Ovary (tissue), 9 donors: ENCODE data around the gene CCDC136. TPM values are rescaled to one million over a fixed set of nuclear protein-coding genes. Genes with fewer than 3 reads are reported as not detected.
A peak's percentile ranks its signal among the peaks of the same experiment; 100 is the strongest.

Experiments used
- DNase-seq, 5 donors: peaks; one replicate each; pipeline ENCODE4 v3.0.0-alpha.2; 2019 to 2020
- H3K27ac ChIP-seq, 2 donors: fragments of 200-600 bp; one replicate each; pipeline versions ENCODE4 v1.5.1 to v1.8.0; 2019 to 2022
- H3K27me3 ChIP-seq: fragments of 200-600 bp; one replicate; pipeline ENCODE4 v1.8.0; 2022
- H3K36me3 ChIP-seq: fragments of 200-600 bp; sonication (generic); one replicate; pipeline ENCODE4 v1.5.1; 2019
- H3K4me1 ChIP-seq: one replicate; pipeline ENCODE4 v1.8.1; 2013; ENCODE audit warnings: mild to moderate bottlenecking, moderate library complexity; ENCODE audit not compliant: insufficient read depth
- H3K4me3 ChIP-seq: fragments of 200-600 bp; sonication (generic); one replicate; pipeline ENCODE4 v1.5.1; 2017
- H3K9me3 ChIP-seq, 2 donors: fragments of 200-600 bp in 1 of 2; sonication (generic) in 1 of 2; one replicate each; pipeline versions ENCODE4 v1.5.1 to v1.8.1; 2013 to 2019; ENCODE audit warnings: mild to moderate bottlenecking in 1 of 2, moderate library complexity in 1 of 2
- EP300 ChIP-seq: sonication (generic); formaldehyde crosslinking; IDR thresholded peaks from one replicate; pipeline ENCODE4 v1.6.1; 2017; ENCODE audit warnings: antibody characterized with exemption
- POLR2A ChIP-seq: fragments of 450-650 bp; IDR thresholded peaks from one replicate; pipeline ENCODE4 v1.6.1; 2017; ENCODE audit warnings: antibody characterized with exemption, mild to moderate bottlenecking, moderate library complexity
- WGBS, 3 donors: extraction: QIAGEN DNeasy Blood & Tissue Kit in 1 of 3; methylation state at CpG; one replicate each; pipeline versions ENCODE4 v1.1.5 to v1.1.7; 2013 to 2017; 5-methylcytosine and 5-hydroxymethylcytosine counted together
- intact Hi-C, 4 donors: fragments of 100-400 bp; cut with DNase I; formaldehyde crosslinking; loops; one replicate each; pipeline versions ENCODE4 v1.11.0 to v1.15.1; 2022 to 2023
- polyA plus RNA-seq, 2 donors: library from polyadenylated mRNA; stranded (reverse); fragments of 200-250 nt in 1 of 2; fragments of 350-450 nt in 1 of 2; fragmentation: Illumina TruSeq in 1 of 2; extraction: RNeasy Lipid Tissue Mini Kit (QIAGEN cat#74804) in 1 of 2; gene quantifications; one replicate each; pipeline ENCODE4 v1.2.3, GENCODE V29; 2013 to 2014
- total RNA-seq, 7 donors: library from RNA; depleted of rRNA in 2 of 7; stranded (reverse); fragments of >200 nt in 2 of 7; fragmentation: NEBNext Ultra II Directional in 3 of 7; extraction: Animal tissue kit (Norgen Biotek cat#: 25700) in 3 of 7; gene quantifications; one replicate each; pipeline versions ENCODE4 v1.1.0 to v1.2.4, GENCODE V29; 2016 to 2023
- TF ChIP-seq, protein P1 (sequence below), 3 donors: fragments of 450-650 bp in 2 of 3; fragments of 200-600 bp in 1 of 3; IDR thresholded peaks; one replicate each; pipeline versions ENCODE4 v1.5.1 to v1.8.0; 2016 to 2022; ENCODE audit warnings: antibody characterized with exemption in 3 of 3, mild to moderate bottlenecking in 1 of 3
- donor health status: DM: no; HTN: no; CAD: no; lungs with moderate emphysema.
- donor health status: DM: no; HTN: no; CAD: no.
- donor health status: Bipolar disorder and iron deficiency.
- donor health status: DM: yes; HTN: yes; CAD: no.
- donor health status: DM: no; HTN: no; CAD: no.
- donor health status: DM: yes; HTN: yes; CAD: no.

CCDC136 gene
- total and polyA plus RNA-seq, 9 donors = 2.4 to 14.0 (median 5.8) TPM

DNA sequence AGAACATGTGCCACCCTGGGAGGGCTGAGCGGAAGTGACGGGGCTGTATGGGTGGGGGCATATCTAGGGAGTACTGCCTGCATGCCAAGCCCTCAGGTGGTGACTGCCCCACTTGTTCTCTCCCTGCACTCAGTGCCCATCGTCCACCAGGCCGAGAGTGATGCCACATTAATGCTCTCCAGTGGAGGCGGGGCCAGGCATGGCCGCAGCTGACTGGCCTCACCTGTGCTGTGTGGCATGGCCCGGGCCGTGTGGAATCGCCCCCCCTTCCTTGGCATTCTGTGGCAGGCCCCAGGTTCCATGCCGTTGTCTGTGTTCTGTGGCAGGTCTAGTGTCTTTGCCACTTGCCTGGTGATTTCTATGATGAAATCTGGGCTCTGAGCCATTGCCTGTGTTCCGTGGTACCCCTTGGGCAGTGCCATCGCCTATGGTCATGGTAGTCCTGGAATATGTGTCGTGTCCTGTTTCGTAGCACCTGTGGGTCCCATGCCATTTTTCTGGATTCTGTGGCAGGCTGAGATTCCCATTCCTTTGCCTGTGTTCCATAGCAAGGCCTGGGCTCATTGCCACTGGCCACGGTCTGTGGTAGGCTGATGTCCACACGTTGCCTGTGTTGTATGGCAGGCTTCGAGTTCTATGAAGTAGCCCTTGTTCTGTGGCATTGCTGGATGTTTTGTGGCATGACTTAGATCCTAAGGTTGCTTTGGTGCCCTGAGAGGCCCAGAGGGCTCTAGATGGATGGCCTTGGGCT, 47.4 kb downstream of the CCDC136 start:
- TF ChIP-seq, protein P1, sequence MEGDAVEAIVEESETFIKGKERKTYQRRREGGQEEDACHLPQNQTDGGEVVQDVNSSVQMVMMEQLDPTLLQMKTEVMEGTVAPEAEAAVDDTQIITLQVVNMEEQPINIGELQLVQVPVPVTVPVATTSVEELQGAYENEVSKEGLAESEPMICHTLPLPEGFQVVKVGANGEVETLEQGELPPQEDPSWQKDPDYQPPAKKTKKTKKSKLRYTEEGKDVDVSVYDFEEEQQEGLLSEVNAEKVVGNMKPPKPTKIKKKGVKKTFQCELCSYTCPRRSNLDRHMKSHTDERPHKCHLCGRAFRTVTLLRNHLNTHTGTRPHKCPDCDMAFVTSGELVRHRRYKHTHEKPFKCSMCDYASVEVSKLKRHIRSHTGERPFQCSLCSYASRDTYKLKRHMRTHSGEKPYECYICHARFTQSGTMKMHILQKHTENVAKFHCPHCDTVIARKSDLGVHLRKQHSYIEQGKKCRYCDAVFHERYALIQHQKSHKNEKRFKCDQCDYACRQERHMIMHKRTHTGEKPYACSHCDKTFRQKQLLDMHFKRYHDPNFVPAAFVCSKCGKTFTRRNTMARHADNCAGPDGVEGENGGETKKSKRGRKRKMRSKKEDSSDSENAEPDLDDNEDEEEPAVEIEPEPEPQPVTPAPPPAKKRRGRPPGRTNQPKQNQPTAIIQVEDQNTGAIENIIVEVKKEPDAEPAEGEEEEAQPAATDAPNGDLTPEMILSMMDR (IDR thresholded peaks at IDR 0.05) = no peak
- TF ChIP-seq POLR2A = no peak
- no peak for TF ChIP-seq EP300
- H3K4me1 ChIP-seq = no peaks in the 10 kb centered on the region
- no peak for DNase-seq
- H3K36me3 ChIP-seq = no peaks in the 10 kb centered on the region
- H3K9me3 ChIP-seq = no peaks in the 10 kb centered on the region
- H3K4me3 ChIP-seq = no peak overlapping the region
- H3K27ac ChIP-seq = no peak overlapping the region
- H3K27me3 ChIP-seq = no peaks in the 10 kb centered on the region
- intact Hi-C loops = no loop called here
- WGBS, 3 donors = 86 to 90% (median 88%) methylated on average over 17 of the region's 17 CpGs

DNA sequence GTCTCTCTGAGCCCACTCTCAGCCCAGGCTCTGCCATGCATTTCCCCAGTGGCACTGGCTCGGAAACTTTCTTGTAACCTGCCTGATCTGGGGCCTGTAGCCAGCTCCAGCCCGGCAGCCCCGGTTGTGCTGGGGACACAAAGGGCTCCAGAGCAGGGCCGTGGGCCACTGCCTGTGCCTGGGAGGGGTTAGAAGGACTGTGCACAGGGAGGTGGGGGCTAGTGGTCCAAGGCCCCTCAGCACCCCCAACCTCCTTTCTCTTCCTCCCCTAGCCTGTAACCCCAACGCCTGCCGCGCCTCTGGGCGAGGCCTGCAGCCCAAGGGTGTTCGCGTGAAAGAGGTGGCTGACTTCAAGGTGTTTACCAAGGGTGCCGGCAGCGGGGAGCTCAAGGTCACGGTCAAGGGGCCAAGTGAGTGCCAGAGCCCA, 48.0 kb downstream of the CCDC136 start:
- Histone ChIP-seq H3K36me3 (no peaks in the 10 kb centered on the region), H3K27ac (no peak overlapping the region), H3K27me3 (no peaks in the 10 kb centered on the region), H3K4me3 (no peak overlapping the region), H3K4me1 (no peaks in the 10 kb centered on the region), H3K9me3 (no peaks in the 10 kb centered on the region)
- intact Hi-C loops = no loop called here
- peak in 1 of 5 donors; percentile 12 for DNase-seq
- TF ChIP-seq, protein P1 (IDR thresholded peaks at IDR 0.05) = no peak
- WGBS, 3 donors = 83 to 86% (median 83%) methylated on average over 13 of the region's 13 CpGs

DNA sequence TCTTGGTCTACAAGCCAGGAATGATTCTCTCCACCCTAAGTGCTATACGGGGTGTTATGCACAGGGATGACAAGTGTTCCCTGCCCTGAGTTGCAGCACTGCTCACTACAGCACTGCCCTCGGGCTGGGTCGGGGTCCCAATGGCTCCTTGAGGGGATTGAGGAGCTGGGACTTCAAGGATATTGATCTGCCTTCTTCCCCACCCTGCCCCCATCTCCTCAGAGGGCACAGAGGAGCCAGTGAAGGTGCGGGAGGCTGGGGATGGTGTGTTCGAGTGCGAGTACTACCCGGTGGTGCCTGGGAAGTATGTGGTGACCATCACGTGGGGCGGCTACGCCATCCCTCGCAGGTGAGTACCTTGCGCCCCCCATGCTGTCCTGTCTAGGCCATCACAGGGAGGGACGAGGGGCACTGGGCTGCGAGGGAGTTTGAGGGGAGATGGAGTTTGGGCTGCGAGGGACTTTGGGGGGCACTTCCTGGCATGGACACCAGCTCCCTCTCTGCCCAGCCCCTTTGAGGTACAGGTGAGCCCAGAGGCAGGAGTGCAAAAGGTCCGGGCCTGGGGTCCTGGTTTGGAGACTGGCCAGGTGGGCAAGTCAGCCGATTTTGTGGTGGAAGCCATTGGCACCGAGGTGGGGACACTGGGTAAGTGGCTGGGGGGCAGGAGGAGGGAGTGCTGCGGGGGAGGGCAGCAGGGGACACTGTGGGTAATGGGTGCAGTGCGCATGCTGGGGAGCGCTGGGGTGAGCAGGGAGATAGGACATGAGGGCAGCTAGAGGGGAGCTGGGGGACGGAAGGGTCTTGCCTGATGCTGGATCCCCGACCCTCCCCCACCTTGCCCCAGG, 48.8 kb downstream of the CCDC136 start:
- Histone ChIP-seq H3K36me3 (no peaks in the 10 kb centered on the region), H3K9me3 (no peaks in the 10 kb centered on the region), H3K27ac (no peak overlapping the region), H3K4me3 (no peak overlapping the region), H3K27me3 (no peaks in the 10 kb centered on the region), H3K4me1 (no peaks in the 10 kb centered on the region)
- WGBS, 3 donors = 90 to 92% (median 91%) methylated on average over 23 of the region's 23 CpGs
- DNase-seq = peak in 2 of 5 donors; percentile 13 to 25
- intact Hi-C loops = no loop called here
- TF ChIP-seq POLR2A (no peak), EP300 (no peak)
- TF ChIP-seq, protein P1 (IDR thresholded peaks at IDR 0.05) = no peak

DNA sequence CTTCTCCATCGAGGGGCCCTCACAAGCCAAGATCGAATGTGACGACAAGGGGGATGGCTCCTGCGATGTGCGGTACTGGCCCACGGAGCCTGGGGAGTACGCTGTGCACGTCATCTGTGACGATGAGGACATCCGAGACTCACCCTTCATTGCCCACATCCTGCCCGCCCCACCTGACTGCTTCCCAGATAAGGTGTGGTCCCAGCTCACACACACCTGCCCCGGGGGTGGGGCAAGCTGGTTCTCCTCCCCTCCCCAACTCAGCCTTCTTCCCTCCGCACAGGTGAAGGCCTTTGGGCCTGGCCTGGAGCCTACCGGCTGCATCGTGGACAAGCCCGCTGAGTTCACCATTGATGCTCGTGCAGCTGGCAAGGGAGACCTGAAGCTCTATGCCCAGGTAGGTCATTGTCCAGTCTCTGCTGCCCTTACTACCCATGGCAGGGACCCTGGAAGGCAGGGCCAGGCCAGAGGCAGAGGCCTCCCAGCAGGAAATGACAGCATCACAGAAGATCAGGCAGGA, 49.5 kb downstream of the CCDC136 start:
- 88 to 89% (median 88%) methylated on average over 17 of the region's 17 CpGs for WGBS, 3 donors
- peak in 1 of 5 donors; percentile 19 for DNase-seq
- intact Hi-C loops = no loop called here
- Histone ChIP-seq H3K4me3 (no peak overlapping the region), H3K9me3 (no peaks in the 10 kb centered on the region), H3K36me3 (no peaks in the 10 kb centered on the region), H3K4me1 (no peaks in the 10 kb centered on the region), H3K27ac (no peak overlapping the region), H3K27me3 (no peaks in the 10 kb centered on the region)
- TF ChIP-seq POLR2A = no peak
- TF ChIP-seq, protein P1 (IDR thresholded peaks at IDR 0.05) = no peak
